NK-92 (cell line): Measurements from ENCODE around the gene NUMBL.
"Not testable (repeated sequence)": the region's sequence is repeated elsewhere in the genome, so short reads cannot be mapped to it uniquely, and the experiment has no call there.

Source experiments
- DNase-seq: peaks from one replicate; lab custom pipeline; 2025; ENCODE audit not compliant: unreplicated experiment; lab: John Stamatoyannopoulos, UW

NUMBL gene

GRCh38 chr19:40690050-40690692, at the start of gene NUMBL:
TSS of gene NUMBL (minus strand) at chr19:40690651. CDS start at chr19:40690483, 168 bp downstream.
- DNase-seq: no peak

GRCh38 chr19:40739030-40739839, 48.8 kb upstream of the NUMBL start:
- no peak for DNase-seq

- DNase-seq: no peak
Measured at GRCh38 chr19:40737102-40737644, 46.7 kb upstream of the NUMBL start.

GRCh38 chr19:40736661-40737060, 46.2 kb upstream of the NUMBL start:
- DNase-seq: no peak

- DNase-seq: no peak
Measured at GRCh38 chr19:40735013-40735771, 44.7 kb upstream of the NUMBL start.

- no peak for DNase-seq
Measured at GRCh38 chr19:40733149-40733548, 42.7 kb upstream of the NUMBL start.

GRCh38 chr19:40732304-40732703, 41.9 kb upstream of the NUMBL start:
- DNase-seq: not testable (repeated sequence)

GRCh38 chr19:40730065-40730464, 39.6 kb upstream of the NUMBL start:
- DNase-seq: not testable (repeated sequence)

- DNase-seq: no peak
Measured at GRCh38 chr19:40726279-40726678, 35.8 kb upstream of the NUMBL start.

- DNase-seq: no peak
Measured at GRCh38 chr19:40724855-40725254, 34.4 kb upstream of the NUMBL start.

- DNase-seq: no peak
Measured at GRCh38 chr19:40724315-40724714, 33.9 kb upstream of the NUMBL start.

GRCh38 chr19:40723661-40724254, 33.3 kb upstream of the NUMBL start:
- DNase-seq: no peak

- no peak for DNase-seq
Measured at GRCh38 chr19:40721936-40722661, 31.6 kb upstream of the NUMBL start.

- no peak for DNase-seq
Measured at GRCh38 chr19:40721140-40721486, 30.7 kb upstream of the NUMBL start.

GRCh38 chr19:40719414-40719894, 29.0 kb upstream of the NUMBL start:
- no peak for DNase-seq

- DNase-seq: no peak
Measured at GRCh38 chr19:40718774-40719391, 28.4 kb upstream of the NUMBL start.

- DNase-seq: no peak
Measured at GRCh38 chr19:40717880-40718773, 27.7 kb upstream of the NUMBL start.

GRCh38 chr19:40717325-40717879, 27.0 kb upstream of the NUMBL start:
- DNase-seq: no peak
